Measurements from ENCODE around the gene LEFTY2.
"Not testable (repeated sequence)": the region's sequence is repeated elsewhere in the genome, so short reads cannot be mapped to it uniquely, and the experiment has no call there.

The LEFTY2 gene

GRCh38 chr1:225974454-225974853 is 33.4 kb upstream of the LEFTY2 start:
- DNase-seq (ENCODE audit: low spot score), result no peak
- TF ChIP-seq, protein P1, sequence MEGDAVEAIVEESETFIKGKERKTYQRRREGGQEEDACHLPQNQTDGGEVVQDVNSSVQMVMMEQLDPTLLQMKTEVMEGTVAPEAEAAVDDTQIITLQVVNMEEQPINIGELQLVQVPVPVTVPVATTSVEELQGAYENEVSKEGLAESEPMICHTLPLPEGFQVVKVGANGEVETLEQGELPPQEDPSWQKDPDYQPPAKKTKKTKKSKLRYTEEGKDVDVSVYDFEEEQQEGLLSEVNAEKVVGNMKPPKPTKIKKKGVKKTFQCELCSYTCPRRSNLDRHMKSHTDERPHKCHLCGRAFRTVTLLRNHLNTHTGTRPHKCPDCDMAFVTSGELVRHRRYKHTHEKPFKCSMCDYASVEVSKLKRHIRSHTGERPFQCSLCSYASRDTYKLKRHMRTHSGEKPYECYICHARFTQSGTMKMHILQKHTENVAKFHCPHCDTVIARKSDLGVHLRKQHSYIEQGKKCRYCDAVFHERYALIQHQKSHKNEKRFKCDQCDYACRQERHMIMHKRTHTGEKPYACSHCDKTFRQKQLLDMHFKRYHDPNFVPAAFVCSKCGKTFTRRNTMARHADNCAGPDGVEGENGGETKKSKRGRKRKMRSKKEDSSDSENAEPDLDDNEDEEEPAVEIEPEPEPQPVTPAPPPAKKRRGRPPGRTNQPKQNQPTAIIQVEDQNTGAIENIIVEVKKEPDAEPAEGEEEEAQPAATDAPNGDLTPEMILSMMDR (IDR thresholded peaks at IDR 0.05; ENCODE audit: extremely low read depth, missing control alignments), result no peak

GRCh38 chr1:225973158-225973557 is 32.1 kb upstream of the LEFTY2 start:
- TF ChIP-seq, protein P1 (IDR thresholded peaks at IDR 0.05; ENCODE audit: extremely low read depth, missing control alignments), result no peak
- DNase-seq (ENCODE audit: low spot score), result no peak

DNA sequence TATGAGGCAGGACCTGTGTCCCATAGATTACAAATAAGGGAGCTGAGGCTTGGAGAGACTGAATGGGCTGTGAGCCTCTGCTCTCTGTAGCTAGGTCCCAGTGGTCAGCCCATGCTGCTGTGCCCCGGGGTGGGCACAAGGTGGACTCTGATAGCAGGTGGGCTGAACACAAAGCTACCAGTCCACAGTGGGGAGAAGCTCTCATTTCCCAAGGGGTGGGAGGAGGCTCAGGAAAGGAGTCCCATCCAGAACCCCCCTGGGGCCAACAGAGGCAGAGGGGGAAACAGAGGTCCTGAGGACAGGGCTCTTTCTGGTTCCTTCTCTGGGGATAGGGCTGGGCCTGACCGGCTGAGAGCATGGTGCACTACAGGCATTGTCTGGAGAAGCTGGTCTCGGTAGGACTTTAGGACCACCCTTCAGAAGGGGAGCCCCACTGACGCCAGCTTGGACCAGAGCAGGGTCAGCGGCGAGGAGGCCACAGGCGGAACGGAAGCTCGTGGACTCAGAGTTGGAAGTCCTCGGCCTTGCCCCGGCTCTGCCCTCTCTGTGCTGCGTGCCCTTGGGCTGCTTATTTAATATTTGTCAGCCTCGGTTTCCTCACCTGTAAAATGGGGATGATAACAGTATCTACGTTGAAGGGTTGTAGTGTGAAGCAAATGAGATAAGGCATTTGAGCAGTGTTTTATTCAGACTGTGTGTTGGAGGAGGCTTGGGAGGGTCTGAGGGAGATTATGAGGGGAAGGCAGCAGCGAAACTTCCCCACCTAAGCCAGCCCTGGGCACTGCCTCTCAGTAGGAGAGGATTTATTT is 31.5 kb upstream of the LEFTY2 start:
- TF ChIP-seq, protein P1 (IDR thresholded peaks at IDR 0.05; ENCODE audit: extremely low read depth, missing control alignments), result no peak
- no peak for DNase-seq (ENCODE audit: low spot score)

DNA sequence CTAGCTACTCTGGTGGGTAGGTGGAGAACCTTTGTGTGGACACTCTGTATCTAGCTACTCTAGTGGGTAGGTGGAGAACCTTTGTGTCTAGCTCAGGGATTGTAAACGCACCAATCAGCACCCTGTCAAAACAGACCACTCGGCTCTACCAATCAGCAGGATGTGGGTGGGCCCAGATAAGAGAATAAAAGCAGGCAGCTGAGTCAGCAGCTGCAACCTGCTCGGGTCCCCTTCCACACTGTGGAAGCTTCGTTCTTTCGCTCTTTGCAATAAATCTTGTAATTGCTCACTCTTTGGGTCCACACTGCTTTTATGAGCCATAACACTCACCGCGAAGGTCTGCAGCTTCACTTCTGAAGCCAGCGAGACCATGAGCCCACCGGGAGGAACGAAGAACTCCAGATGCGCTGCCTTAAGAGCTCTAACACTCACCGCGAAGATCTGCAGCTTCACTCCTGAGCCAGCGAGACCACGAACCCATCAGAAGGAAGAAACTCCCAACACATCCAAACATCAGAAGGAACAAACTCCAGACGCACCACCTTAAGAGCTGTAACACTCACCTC is 29.7 kb upstream of the LEFTY2 start:
- not testable (repeated sequence) for DNase-seq (ENCODE audit: low spot score)

- DNase-seq (ENCODE audit: low spot score), result not testable (repeated sequence)
Observed at GRCh38 chr1:225969751-225970150, 28.7 kb upstream of the LEFTY2 start.

DNA sequence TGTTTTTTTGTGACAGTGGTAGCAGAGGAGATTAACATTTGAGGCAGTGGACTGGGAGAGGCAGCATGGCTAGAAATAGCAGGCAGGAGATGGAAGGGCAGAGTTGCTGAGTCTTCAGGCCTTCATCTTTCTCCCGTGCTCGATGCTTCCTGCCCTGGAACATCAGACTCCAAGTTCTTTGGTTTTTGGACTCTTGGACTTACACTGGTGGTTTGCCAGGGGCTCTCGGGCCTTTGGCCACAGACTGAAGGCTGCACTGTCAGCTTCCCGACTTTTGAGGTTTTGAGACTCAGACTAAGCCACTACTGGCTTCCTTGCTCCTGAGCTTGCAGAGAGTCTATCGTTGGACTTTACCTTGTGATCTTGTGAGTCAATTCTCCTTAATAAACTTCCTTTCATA is 24.2 kb upstream of the LEFTY2 start:
- DNase-seq (ENCODE audit: low spot score), result no peak

GRCh38 chr1:225963735-225964530 is 22.9 kb upstream of the LEFTY2 start:
- no peak for DNase-seq (ENCODE audit: low spot score)
- TF ChIP-seq, protein P1 (IDR thresholded peaks at IDR 0.05; ENCODE audit: extremely low read depth, missing control alignments), result no peak

More for the DNA sequence above, 24.2 kb upstream of the LEFTY2 start:
- TF ChIP-seq, protein P1 (IDR thresholded peaks at IDR 0.05; ENCODE audit: extremely low read depth, missing control alignments), result no peak

- DNase-seq (ENCODE audit: low spot score), result peak; percentile 81
- TF ChIP-seq, protein P1 (IDR thresholded peaks at IDR 0.05; ENCODE audit: extremely low read depth, missing control alignments), result peak; percentile 76
Observed at GRCh38 chr1:225962440-225962975, 21.5 kb upstream of the LEFTY2 start.

All from GM20000 (cell line).